ENCODE results near the gene SKIC8.

Gene SKIC8

DNA sequence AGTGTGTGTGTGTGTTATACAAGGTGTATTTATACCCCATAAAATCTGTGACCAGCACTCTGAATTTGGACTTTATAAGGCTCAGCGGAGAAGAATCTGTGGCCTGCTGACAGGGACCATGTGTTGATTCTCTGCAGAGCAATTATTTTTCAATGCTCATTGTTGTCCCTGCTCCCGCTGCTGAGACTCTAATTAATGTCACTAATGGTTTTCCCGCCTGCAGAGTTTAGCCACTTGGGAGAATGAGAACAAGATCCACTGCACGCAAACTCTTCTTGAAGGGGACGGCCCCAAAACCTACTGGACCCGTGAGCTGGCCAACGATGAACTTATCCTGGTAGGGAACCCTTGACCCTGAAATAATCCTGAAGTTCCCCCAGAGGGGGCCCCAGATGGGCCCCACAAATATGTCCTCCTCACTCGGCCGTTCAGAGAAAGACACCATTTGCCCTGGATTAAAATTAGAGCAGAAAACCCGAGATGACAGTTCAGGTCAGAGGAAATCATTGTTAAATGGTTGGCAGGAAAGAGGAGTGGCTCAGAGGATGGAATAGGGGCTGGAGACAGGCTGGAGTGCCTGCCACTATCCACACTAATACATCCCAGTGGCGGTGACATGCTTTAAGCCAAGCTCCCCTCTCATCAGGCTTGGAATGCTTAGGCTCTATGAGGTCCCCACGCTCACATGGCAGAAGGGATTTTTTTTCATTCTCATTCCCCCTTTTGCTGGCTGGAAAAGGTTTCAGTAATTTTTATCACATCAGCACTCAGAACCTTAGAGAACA, 44.1 kb upstream of the SKIC8 start:
- H4K20me1 ChIP-seq (ENCODE audit: insufficient read depth, low read length), result no peaks in the 10 kb centered on the region
- no peak overlapping the region for H3K4me2 ChIP-seq (ENCODE audit: low read depth, low read length)
- no peak overlapping the region for H3K9ac ChIP-seq (ENCODE audit: low read length)
- no peaks in the 10 kb centered on the region for H3K9me2 ChIP-seq (replicated peaks; ENCODE audit: insufficient read depth, low read length)
- no peaks in the 10 kb centered on the region for H3K4me1 ChIP-seq (ENCODE audit: low read length)
- no peak overlapping the region for H2AFZ ChIP-seq (ENCODE audit: low read length)
- no peak overlapping the region for H3K27ac ChIP-seq (ENCODE audit: low read length)
- peaks cover 47% of the 10 kb centered on the region for H3K27me3 ChIP-seq (replicated peaks; ENCODE audit: insufficient read depth, low read length)
- H3K9me3 ChIP-seq (replicated peaks; ENCODE audit: insufficient read depth, low read length), result no peaks in the 10 kb centered on the region
- H3F3A ChIP-seq (ENCODE audit: insufficient read depth, low read length), result no peaks in the 10 kb centered on the region
- H3K4me3 ChIP-seq (ENCODE audit: low read length), result no peak overlapping the region
- no peaks in the 10 kb centered on the region for H3K79me2 ChIP-seq (ENCODE audit: low read length)
- no peak for DNase-seq
- no peaks in the 10 kb centered on the region for H3K36me3 ChIP-seq (replicated peaks; ENCODE audit: insufficient read depth, low read length)
- TF ChIP-seq, protein P1, sequence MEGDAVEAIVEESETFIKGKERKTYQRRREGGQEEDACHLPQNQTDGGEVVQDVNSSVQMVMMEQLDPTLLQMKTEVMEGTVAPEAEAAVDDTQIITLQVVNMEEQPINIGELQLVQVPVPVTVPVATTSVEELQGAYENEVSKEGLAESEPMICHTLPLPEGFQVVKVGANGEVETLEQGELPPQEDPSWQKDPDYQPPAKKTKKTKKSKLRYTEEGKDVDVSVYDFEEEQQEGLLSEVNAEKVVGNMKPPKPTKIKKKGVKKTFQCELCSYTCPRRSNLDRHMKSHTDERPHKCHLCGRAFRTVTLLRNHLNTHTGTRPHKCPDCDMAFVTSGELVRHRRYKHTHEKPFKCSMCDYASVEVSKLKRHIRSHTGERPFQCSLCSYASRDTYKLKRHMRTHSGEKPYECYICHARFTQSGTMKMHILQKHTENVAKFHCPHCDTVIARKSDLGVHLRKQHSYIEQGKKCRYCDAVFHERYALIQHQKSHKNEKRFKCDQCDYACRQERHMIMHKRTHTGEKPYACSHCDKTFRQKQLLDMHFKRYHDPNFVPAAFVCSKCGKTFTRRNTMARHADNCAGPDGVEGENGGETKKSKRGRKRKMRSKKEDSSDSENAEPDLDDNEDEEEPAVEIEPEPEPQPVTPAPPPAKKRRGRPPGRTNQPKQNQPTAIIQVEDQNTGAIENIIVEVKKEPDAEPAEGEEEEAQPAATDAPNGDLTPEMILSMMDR (IDR thresholded peaks at IDR 0.05; ENCODE audit: low read length), result no peak

- H3K4me2 ChIP-seq (ENCODE audit: low read depth, low read length), result no peak overlapping the region
- H3K9ac ChIP-seq (ENCODE audit: low read length), result no peak overlapping the region
- H3K79me2 ChIP-seq (ENCODE audit: low read length), result no peaks in the 10 kb centered on the region
- TF ChIP-seq EZH2phosphoT487 (IDR thresholded peaks at IDR 0.05; ENCODE audit: low read length) (no peak), EZH2 (optimal IDR thresholded peaks at IDR 0.05; ENCODE audit: low read depth, low read length) (no peak)
- TF ChIP-seq, protein P1 (IDR thresholded peaks at IDR 0.05; ENCODE audit: low read length), result no peak
- H3K4me3 ChIP-seq (ENCODE audit: low read length), result no peak overlapping the region
- no peak for DNase-seq
- H2AFZ ChIP-seq (ENCODE audit: low read length), result no peak overlapping the region
- H3K36me3 ChIP-seq (replicated peaks; ENCODE audit: insufficient read depth, low read length), result no peaks in the 10 kb centered on the region
- no peaks in the 10 kb centered on the region for H3K9me2 ChIP-seq (replicated peaks; ENCODE audit: insufficient read depth, low read length)
- no peaks in the 10 kb centered on the region for H3F3A ChIP-seq (ENCODE audit: insufficient read depth, low read length)
- H3K4me1 ChIP-seq (ENCODE audit: low read length), result no peaks in the 10 kb centered on the region
- no peaks in the 10 kb centered on the region for H3K9me3 ChIP-seq (replicated peaks; ENCODE audit: insufficient read depth, low read length)
- H3K27me3 ChIP-seq (replicated peaks; ENCODE audit: insufficient read depth, low read length), result peaks cover 55% of the 10 kb centered on the region
- H3K27ac ChIP-seq (ENCODE audit: low read length), result no peak overlapping the region
- H4K20me1 ChIP-seq (ENCODE audit: insufficient read depth, low read length), result no peaks in the 10 kb centered on the region
Observed at GRCh38 chr15:78342021-78342420, 42.6 kb upstream of the SKIC8 start.

DNA sequence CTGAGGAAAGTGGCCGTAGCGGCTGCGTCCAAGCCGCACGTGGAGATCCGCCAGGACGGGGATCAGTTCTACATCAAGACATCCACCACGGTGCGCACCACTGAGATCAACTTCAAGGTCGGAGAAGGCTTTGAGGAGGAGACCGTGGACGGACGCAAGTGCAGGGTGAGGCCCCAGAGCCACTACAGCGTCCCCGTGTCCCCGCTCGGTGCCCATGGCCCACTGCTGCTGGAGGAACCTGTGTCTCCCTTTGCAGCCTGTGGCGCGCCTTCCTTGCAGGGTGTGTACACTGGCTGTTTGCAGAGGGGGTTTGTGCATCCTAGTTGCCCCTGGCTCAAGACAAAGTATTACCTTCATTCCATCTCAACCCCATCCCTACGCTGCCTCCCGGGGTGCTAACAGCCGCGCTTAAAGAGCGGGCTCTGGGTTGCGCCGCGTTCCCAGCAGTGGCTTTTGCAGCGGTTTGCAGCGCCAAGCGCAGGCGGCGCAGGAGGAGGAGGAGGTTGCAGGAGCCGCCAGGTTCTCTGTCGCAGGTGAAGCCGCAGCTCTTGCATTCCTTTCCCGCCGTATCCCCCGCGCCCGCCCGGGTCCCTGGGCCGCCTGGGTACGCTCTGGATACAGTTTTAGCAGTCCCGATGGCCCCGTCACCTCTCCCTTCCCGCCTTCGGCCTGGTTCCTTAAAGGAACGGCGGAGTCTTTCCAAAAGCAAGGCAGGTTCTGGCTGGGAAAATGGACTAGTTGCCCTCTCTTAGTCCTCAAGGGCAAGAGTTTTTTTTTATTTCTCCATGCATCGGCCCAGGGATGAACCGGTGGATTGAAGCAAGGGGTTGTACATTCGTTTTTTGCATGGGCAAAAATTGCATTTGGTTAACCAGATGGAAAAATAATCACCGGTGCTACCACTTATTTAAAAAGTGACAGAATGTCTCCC, 41.9 kb upstream of the SKIC8 start:
- Histone ChIP-seq H3K27me3 (replicated peaks; ENCODE audit: insufficient read depth, low read length) (peaks cover 60% of the 10 kb centered on the region), H3K4me3 (ENCODE audit: low read length) (no peak overlapping the region), H3K9ac (ENCODE audit: low read length) (no peak overlapping the region), H4K20me1 (ENCODE audit: insufficient read depth, low read length) (no peaks in the 10 kb centered on the region), H3K79me2 (ENCODE audit: low read length) (no peaks in the 10 kb centered on the region), H3K36me3 (replicated peaks; ENCODE audit: insufficient read depth, low read length) (no peaks in the 10 kb centered on the region), H3K9me2 (replicated peaks; ENCODE audit: insufficient read depth, low read length) (no peaks in the 10 kb centered on the region), H3F3A (ENCODE audit: insufficient read depth, low read length) (no peaks in the 10 kb centered on the region), H2AFZ (ENCODE audit: low read length) (no peak overlapping the region), H3K4me1 (ENCODE audit: low read length) (no peaks in the 10 kb centered on the region), H3K27ac (ENCODE audit: low read length) (no peak overlapping the region), H3K4me2 (ENCODE audit: low read depth, low read length) (no peak overlapping the region), H3K9me3 (replicated peaks; ENCODE audit: insufficient read depth, low read length) (no peaks in the 10 kb centered on the region)
- TF ChIP-seq, protein P1 (IDR thresholded peaks at IDR 0.05; ENCODE audit: low read length), result no peak
- TF ChIP-seq EZH2 (optimal IDR thresholded peaks at IDR 0.05; ENCODE audit: low read depth, low read length) (no peak), EZH2phosphoT487 (IDR thresholded peaks at IDR 0.05; ENCODE audit: low read length) (no peak)
- no peak for DNase-seq

All from MM.1S (cell line).